H9 (cell line): ENCODE measurements around the gene SUN1. TPM values are rescaled to one million over a fixed set of nuclear protein-coding genes. Genes with fewer than 3 reads are reported as not detected.

Experiments
- DNase-seq: peaks from one replicate; pipeline ENCODE4 v3.0.0-alpha.2; 2017
- H2AFZ ChIP-seq: one replicate; pipeline ENCODE4 v1.6.1; 2013; ENCODE audit warnings: mild to moderate bottlenecking, low read length, control low read depth, moderate library complexity
- H2AK5ac ChIP-seq: 2 replicates; pipeline ENCODE4 v1.6.1; 2013; ENCODE audit warnings: low read length, control low read depth, mixed read lengths; ENCODE audit not compliant: insufficient read length
- H2BK120ac ChIP-seq: one replicate; pipeline ENCODE4 v1.6.1; 2013; ENCODE audit warnings: low read depth, mild to moderate bottlenecking, low read length, control low read depth, inconsistent platforms; ENCODE audit not compliant: poor library complexity, severe bottlenecking
- H2BK12ac ChIP-seq: 2 replicates; pipeline ENCODE4 v1.6.1; 2013; ENCODE audit warnings: low read length, control low read depth, mixed read lengths, low read depth; ENCODE audit not compliant: insufficient read length
- H2BK15ac ChIP-seq: 2 replicates; pipeline ENCODE4 v1.6.1; 2013; ENCODE audit warnings: low read depth, low read length, control low read depth
- H2BK20ac ChIP-seq: one replicate; pipeline ENCODE4 v1.6.1; 2013; ENCODE audit warnings: low read depth, mild to moderate bottlenecking, low read length, control low read depth, inconsistent platforms; ENCODE audit not compliant: poor library complexity, severe bottlenecking
- H2BK5ac ChIP-seq: 2 replicates; pipeline ENCODE4 v1.6.1; 2013; ENCODE audit warnings: low read length, control low read depth, mixed read lengths; ENCODE audit not compliant: insufficient read length
- H3K14ac ChIP-seq: 2 replicates; pipeline ENCODE4 v1.6.1; 2013; ENCODE audit warnings: low read length, control low read depth; ENCODE audit not compliant: insufficient read depth
- H3K18ac ChIP-seq: 2 replicates; pipeline ENCODE4 v1.6.1; 2013; ENCODE audit warnings: low read depth, mild to moderate bottlenecking, mixed read lengths, low read length, control low read depth; ENCODE audit not compliant: insufficient read length
- H3K23ac ChIP-seq: 2 replicates; pipeline ENCODE4 v1.6.1; 2013; ENCODE audit warnings: low read length, control low read depth, mixed read lengths, low read depth; ENCODE audit not compliant: insufficient read length
- H3K23me2 ChIP-seq: 2 replicates; pipeline ENCODE4 v1.6.1; 2013; ENCODE audit warnings: low read depth, mild to moderate bottlenecking, mixed read lengths, low read length, control low read depth; ENCODE audit not compliant: insufficient read length, poor library complexity, severe bottlenecking
- H3K27ac ChIP-seq: 2 replicates; pipeline ENCODE4 v1.5.1; 2013; ENCODE audit warnings: low read length, control low read depth, mixed read lengths, low read depth; ENCODE audit not compliant: insufficient read length
- H3K27me3 ChIP-seq: 2 replicates; pipeline ENCODE4 v1.6.1; 2013; ENCODE audit warnings: low read length, control low read depth, inconsistent platforms; ENCODE audit not compliant: insufficient read depth
- H3K4ac ChIP-seq: 2 replicates; pipeline ENCODE4 v1.6.1; 2013; ENCODE audit warnings: low read depth, mild to moderate bottlenecking, control low read depth, inconsistent platforms, low read length, moderate library complexity
- H3K4me1 ChIP-seq: 2 replicates; pipeline ENCODE4 v1.6.1; 2013; ENCODE audit warnings: low read length, control low read depth, inconsistent platforms; ENCODE audit not compliant: insufficient read depth
- H3K4me2 ChIP-seq: 2 replicates; pipeline ENCODE4 v1.6.1; 2013; ENCODE audit warnings: low read length, control low read depth, mixed read lengths; ENCODE audit not compliant: insufficient read length, insufficient read depth
- H3K56ac ChIP-seq: 2 replicates; pipeline ENCODE4 v1.6.1; 2013; ENCODE audit warnings: low read depth, mild to moderate bottlenecking, mixed read lengths, low read length, control low read depth; ENCODE audit not compliant: insufficient read length
- H3K79me1 ChIP-seq: 2 replicates; pipeline ENCODE4 v1.6.1; 2013; ENCODE audit warnings: low read depth, mild to moderate bottlenecking, moderate library complexity, low read length, control low read depth, inconsistent platforms; ENCODE audit not compliant: insufficient read depth, poor library complexity, severe bottlenecking
- H3K79me2 ChIP-seq: 2 replicates; pipeline ENCODE4 v1.6.1; 2013; ENCODE audit warnings: low read length, control low read depth, inconsistent platforms; ENCODE audit not compliant: insufficient read depth
- H3K9ac ChIP-seq: 2 replicates; pipeline ENCODE4 v1.6.1; 2013; ENCODE audit warnings: low read length, control low read depth, mixed read lengths; ENCODE audit not compliant: insufficient read length; ENCODE audit errors: extremely low read depth
- H3K9me3 ChIP-seq: one replicate; pipeline ENCODE4 v1.6.1; 2013; ENCODE audit warnings: low read depth, low read length, inconsistent platforms; ENCODE audit not compliant: control insufficient read depth
- H3T11ph ChIP-seq: one replicate; pipeline ENCODE4 v1.6.1; 2013; ENCODE audit warnings: mild to moderate bottlenecking, low read length, control low read depth, inconsistent platforms
- H4K20me1 ChIP-seq: one replicate; pipeline ENCODE4 v1.6.1; 2013; ENCODE audit not compliant: control insufficient read depth, insufficient read length, insufficient read depth
- H4K5ac ChIP-seq: 2 replicates; pipeline ENCODE4 v1.6.1; 2013; ENCODE audit warnings: low read depth, mild to moderate bottlenecking, mixed read lengths, low read length, control low read depth; ENCODE audit not compliant: insufficient read length
- H4K8ac ChIP-seq: replicated peaks from 2 replicates; pipeline ENCODE4 v1.6.1; 2013; ENCODE audit warnings: low read length, control low read depth, mixed read lengths, low read depth; ENCODE audit not compliant: insufficient read length
- H4K91ac ChIP-seq: 2 replicates; pipeline ENCODE4 v1.6.1; 2013; ENCODE audit warnings: low read depth, mild to moderate bottlenecking, moderate library complexity, mixed read lengths, low read length, control low read depth; ENCODE audit not compliant: insufficient read length
- H3K27ac Mint-ChIP-seq, 3 experiments: 2 replicates in 2 of 3; 3 replicates in 1 of 3; pipeline ENCODE4 v1.8.0; 2020 to 2021; ENCODE audit warnings: mixed read lengths in 3 of 3, mild to moderate bottlenecking in 1 of 3, moderate library complexity in 1 of 3
- H3K27me3 Mint-ChIP-seq: 2 replicates; pipeline ENCODE4 v1.8.0; 2021; ENCODE audit warnings: low read depth, mild to moderate bottlenecking, moderate library complexity, mixed read lengths
- H3K36me3 Mint-ChIP-seq, 3 experiments: 2 replicates in 2 of 3; 3 replicates in 1 of 3; pipeline ENCODE4 v1.8.0; 2020 to 2021; ENCODE audit warnings: low read depth in 3 of 3, mixed read lengths in 3 of 3; ENCODE audit not compliant: insufficient read depth in 1 of 3
- H3K4me1 Mint-ChIP-seq, 2 experiments: 2 replicates each; pipeline ENCODE4 v1.8.0; 2020; ENCODE audit warnings: mixed read lengths in 2 of 2
- H3K4me3 Mint-ChIP-seq, 2 experiments: 2 replicates in 1 of 2; 3 replicates in 1 of 2; pipeline ENCODE4 v1.8.0; 2020 to 2021; ENCODE audit warnings: mild to moderate bottlenecking in 2 of 2, mixed read lengths in 2 of 2, moderate library complexity in 1 of 2
- H3K9me3 Mint-ChIP-seq, 2 experiments: 2 replicates in 1 of 2; 3 replicates in 1 of 2; pipeline ENCODE4 v1.8.0; 2020; ENCODE audit warnings: mild to moderate bottlenecking in 2 of 2, mixed read lengths in 2 of 2, moderate library complexity in 1 of 2
- CTCF ChIP-seq: fragments of 200-600 bp; sonication (generic); conservative IDR thresholded peaks from 3 replicates; pipeline ENCODE4 v1.8.0; 2021; ENCODE audit warnings: antibody characterized with exemption, mild to moderate bottlenecking
- WGBS: extraction: QIAGEN DNeasy Blood & Tissue Kit; methylation state at CpG from one replicate; pipeline ENCODE4 v1.1.7; 2013; ENCODE audit warnings: missing lambda C conversion rate, low lambda C conversion rate, mixed read lengths; ENCODE audit not compliant: insufficient read length; ENCODE audit errors: extremely low coverage; 5-methylcytosine and 5-hydroxymethylcytosine counted together
- total RNA-seq: library from RNA; stranded (reverse); gene quantifications from 2 replicates; pipeline ENCODE4 v1.2.1, GENCODE V29; 2021

Gene SUN1
- total RNA-seq, 1 experiment from 2014 or later: 118 TPM

- H3K4me1 ChIP-seq: no peaks in the 10 kb centered on the region; the same call in 1 of the 2 replicates
- Mint-ChIP-seq H3K36me3 (peaks cover 5 to 41% (median 23%) of the 10 kb centered on the region in 3 experiments), H3K4me3 (no peak overlapping the region), H3K27ac (peak overlapping the region; percentile 53 to 82 (median 61); a peak in 4 of 7 replicates), H3K9me3 (peaks cover 0 to 3% of the 10 kb centered on the region in 2 experiments; a peak in 1 of 5 replicates), H3K4me1 (peaks cover 54 to 56% of the 10 kb centered on the region in 2 experiments), H3K27me3 (no peaks in the 10 kb centered on the region)
- no peak overlapping the region for H3K23ac ChIP-seq
- H2AFZ ChIP-seq: no peak overlapping the region
- H2AK5ac ChIP-seq: no peak overlapping the region
- H3K23me2 ChIP-seq: no peaks in the 10 kb centered on the region
- TF ChIP-seq CTCF: peak; percentile 78
- peak; percentile 68 for DNase-seq
- H3K9me3 ChIP-seq: no peaks in the 10 kb centered on the region
- H3K27ac ChIP-seq: no peak overlapping the region
- H4K91ac ChIP-seq: no peak overlapping the region
- no peak overlapping the region for H2BK20ac ChIP-seq
- WGBS: no CpG with 5 or more reads among the region's 32 CpGs
- H3K79me1 ChIP-seq: peaks cover 4% of the 10 kb centered on the region
- H3K18ac ChIP-seq: no peak overlapping the region
- H3K14ac ChIP-seq: no peak overlapping the region
- H3K4ac ChIP-seq: no peak overlapping the region
- no peaks in the 10 kb centered on the region for H3K27me3 ChIP-seq
- no peak overlapping the region for H4K5ac ChIP-seq
- no peak overlapping the region for H2BK120ac ChIP-seq
- H2BK5ac ChIP-seq: no peak overlapping the region
- no peak overlapping the region for H4K8ac ChIP-seq
- no peak overlapping the region for H3K9ac ChIP-seq
- no peak overlapping the region for H2BK12ac ChIP-seq
- H4K20me1 ChIP-seq: no peaks in the 10 kb centered on the region
- no peak overlapping the region for H3T11ph ChIP-seq
- H2BK15ac ChIP-seq: no peak overlapping the region
- H3K4me2 ChIP-seq: peak overlapping the region; percentile 5
- peaks cover 60% of the 10 kb centered on the region for H3K79me2 ChIP-seq
- no peak overlapping the region for H3K56ac ChIP-seq
Observed at GRCh38 chr7:822692-823276, 9.5 kb upstream of the SUN1 start.
